Right renal cortex interstitium (tissue), 3 donors: Measurements from ENCODE around the gene DCLK1. TPM values are rescaled to one million over a fixed set of nuclear protein-coding genes. Genes with fewer than 3 reads are reported as not detected.

Experiments
- DNase-seq, 3 donors: peaks; one replicate each; pipeline ENCODE4 v3.0.0-alpha.2; 2013; ENCODE audit warnings: low read depth in 3 of 3, low spot score in 2 of 3
- polyA plus RNA-seq, 3 donors: library from polyadenylated mRNA; unstranded; fragments of 120-200 nt; gene quantifications; one replicate each; pipeline ENCODE4 v1.2.1, GENCODE V29; 2013; ENCODE audit not compliant: insufficient read length in 3 of 3

DCLK1 gene
- polyA plus RNA-seq, 3 donors, result 3.5 to 6.3 (median 4.4) TPM

DNA sequence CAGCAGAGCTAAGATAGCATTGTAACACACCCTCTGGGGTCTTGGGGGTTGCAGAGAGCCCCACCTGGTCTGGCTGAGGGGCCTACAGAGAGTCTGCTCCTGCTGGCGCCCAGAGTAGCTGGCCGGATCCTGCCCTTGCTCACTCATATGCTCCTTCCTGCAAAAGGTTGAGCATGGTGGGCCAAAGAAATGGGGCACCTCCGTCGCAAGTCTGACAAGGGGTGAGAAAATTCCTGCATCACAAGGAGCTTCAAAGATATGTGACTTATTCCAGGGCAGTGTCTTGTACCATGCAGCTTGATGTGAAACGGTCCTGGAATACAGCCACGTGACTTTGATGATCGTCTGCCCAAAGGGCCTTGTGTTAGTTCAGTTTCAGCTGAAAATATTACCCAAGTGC is 218.3 kb downstream of the DCLK1 start:
- DNase-seq, result no peak

DNA sequence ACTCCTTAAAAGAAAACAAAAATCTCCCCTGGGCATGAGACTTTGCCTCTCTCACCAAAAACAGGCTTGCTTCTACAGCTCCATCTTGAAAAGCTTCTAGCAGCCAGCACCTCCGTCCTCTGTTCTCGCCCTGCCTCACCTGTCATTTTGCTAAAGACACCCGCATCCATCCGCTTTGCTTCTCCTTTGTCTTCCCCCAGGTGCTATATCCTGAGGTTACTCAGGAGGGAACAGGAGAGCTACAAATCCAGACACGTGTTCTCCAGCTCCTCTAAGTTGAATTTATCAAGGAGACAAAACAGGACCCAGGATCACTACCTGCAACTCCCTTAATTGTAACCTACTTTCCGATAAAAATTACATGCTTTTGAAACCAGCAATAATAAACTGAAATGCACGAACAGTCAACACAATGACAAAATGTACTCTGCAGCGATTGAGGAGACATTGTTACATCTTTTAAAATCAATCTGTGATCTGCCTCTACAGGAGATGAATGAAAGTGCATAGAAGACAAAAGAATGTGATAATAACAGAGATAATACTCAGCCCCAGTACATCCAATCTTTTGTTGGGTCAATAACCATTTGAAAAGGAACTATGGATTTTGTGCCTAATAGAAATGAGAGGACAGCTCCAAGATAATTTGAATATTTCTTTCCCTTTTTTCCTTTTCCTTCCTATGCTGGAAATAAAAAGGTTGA is 221.2 kb downstream of the DCLK1 start:
- no peak for DNase-seq

DNA sequence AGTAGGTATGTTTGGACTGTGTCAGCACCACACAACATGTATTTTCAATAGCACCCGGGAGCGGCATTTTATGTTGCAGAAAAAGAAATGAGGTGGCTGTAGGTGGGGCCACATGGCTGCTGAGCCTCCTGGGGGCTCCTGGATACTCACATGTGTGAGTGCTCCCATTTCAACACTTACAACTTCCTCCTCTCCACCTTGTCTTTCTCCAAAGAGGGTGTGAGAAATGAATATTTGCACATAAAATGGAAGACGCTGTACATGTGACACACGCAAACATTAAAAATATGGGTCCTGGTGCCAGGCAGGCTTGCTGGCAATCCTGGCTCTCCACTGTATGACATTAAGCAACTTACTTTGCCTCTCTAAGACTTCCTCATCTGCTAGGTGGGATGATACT is 222.1 kb downstream of the DCLK1 start:
- no peak for DNase-seq

DNA sequence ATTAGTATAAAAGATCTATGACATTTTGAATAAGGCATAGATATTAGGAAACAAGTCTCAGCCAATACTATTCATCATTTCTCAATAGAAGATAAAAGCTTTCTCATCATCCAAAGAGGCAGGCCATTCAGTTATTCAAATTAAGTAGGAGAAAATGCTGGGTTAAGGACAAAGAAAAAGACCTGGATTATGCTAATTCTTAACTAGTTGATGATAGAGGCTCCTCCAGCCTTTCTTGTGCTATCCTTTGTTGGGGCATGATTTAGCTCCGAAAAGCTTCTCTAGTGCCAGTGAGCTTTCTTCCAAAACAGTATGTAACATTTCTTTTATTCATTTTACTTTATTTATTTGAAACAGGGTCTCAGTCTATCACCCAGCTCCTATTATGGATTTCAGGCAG is 223.0 kb downstream of the DCLK1 start:
- no peak for DNase-seq

DNA sequence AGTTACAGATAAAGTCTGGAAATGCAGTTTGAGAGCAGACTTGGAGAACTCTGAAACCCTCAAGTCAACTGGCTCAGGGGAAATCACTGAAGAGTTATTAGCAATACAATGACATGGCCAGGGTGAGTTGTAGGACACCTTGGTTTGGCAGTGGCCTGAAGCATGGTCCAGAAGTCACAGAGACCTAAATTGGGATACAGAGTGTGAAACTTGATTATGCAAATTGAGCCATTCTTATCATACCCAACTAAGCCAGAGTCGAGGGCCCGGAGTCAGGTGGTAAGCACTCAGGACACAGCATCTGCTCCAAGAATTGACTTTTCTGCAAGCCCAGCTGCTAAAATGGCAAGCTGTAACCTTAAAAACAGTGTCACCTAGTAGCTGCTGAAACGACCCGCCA is 224.5 kb downstream of the DCLK1 start:
- DNase-seq, result no peak

DNA sequence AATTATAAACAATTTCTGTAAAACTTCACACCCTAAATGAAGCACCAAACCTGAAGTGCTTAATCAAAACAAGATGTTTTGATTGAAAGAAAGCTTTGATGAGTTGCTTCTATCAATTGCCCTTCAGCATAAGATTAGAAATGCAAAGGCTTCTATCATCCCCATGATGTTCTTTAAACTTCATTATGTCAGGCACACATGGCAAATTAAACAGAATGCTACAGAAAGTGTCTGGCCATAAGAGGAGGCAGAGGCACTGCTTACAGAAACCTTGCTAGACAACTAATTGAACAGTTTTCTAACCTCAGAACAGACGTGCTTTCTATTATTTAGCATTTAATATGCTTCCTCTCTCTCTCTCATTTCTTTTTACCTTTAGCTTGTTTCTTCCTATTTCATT is 228.1 kb downstream of the DCLK1 start:
- DNase-seq, result no peak

DNA sequence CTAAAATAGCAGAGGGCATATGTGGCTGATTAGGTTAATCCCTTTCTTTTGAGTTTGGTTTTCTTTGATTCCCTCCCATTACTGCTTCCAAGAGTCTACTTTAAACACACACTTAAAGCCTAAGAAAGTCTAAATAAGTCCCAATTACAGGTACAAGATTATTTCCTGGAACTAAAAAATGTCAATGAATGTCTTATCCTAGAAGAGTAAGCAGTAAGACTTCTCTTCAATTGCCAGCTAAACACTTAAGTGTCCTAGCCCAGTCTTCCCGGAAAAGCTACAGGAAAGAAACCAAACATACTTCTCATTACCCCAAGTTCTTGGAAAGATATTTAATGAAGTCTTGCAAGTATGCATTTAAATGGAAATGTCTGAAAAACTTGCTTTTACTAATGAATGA is 233.1 kb downstream of the DCLK1 start:
- no peak for DNase-seq

DNA sequence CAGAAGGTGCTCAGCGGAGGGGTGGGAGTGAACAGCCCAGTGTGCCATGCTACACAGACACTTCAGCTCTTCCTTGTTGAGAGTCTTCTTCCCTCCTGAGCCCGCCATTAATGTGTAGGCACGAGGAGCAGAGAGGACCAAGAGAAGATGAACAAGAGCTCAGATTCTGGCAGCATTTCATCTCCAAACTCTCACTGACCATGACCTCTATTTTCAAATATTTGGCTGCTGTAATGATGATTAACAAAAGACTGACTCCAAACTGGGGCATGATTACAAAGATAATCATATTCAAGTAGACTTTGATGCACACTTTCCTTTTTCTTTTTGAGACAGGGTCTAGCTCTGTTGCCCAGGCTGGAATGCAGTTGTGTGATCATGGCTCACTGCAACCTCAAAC is 236.5 kb downstream of the DCLK1 start:
- no peak for DNase-seq

DNA sequence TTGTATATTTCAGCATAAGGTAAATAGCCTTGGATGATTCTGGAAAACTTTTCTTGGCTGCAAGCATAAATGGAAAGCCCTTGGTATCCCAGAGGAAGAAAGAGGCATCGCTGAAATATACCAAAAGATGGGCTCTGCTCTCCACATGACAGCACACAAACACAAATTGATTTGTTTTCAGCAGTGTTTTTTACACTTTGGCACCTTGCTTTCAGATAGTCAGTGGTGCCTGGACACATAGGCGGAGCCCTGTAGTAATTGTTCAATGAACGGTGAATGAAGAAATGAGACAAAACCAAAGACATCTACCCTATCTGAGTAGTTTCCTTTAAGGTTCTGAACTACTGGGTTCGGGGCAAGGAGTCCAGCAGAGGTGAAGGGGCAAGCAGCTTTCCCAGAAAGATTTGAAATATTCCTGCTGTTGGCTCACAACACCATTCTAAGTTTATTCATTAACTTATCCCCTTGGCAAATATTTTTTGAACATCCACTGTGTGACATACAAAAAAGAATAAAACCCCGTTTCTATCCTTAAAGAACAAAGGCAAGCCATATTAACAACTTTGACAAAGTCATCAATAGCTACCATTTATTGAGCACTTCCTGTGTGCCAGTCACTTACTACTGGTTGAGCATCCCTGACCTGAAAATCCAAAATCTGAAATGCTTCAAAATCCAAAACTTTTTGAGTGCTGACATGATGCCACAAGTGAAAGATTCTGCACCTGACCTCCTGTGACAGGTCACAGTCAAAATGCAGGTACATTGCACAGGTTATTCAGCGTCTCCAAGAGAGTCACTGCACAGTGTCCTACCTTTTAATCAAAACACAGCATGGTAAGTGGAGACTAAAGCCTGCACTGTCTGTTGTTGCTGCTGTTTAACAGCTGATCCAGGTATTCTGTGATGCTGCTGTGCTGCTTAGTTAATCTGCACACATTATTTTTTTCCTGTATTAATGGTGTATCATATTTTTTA is 238.1 kb downstream of the DCLK1 start:
- DNase-seq, result no peak

DNA sequence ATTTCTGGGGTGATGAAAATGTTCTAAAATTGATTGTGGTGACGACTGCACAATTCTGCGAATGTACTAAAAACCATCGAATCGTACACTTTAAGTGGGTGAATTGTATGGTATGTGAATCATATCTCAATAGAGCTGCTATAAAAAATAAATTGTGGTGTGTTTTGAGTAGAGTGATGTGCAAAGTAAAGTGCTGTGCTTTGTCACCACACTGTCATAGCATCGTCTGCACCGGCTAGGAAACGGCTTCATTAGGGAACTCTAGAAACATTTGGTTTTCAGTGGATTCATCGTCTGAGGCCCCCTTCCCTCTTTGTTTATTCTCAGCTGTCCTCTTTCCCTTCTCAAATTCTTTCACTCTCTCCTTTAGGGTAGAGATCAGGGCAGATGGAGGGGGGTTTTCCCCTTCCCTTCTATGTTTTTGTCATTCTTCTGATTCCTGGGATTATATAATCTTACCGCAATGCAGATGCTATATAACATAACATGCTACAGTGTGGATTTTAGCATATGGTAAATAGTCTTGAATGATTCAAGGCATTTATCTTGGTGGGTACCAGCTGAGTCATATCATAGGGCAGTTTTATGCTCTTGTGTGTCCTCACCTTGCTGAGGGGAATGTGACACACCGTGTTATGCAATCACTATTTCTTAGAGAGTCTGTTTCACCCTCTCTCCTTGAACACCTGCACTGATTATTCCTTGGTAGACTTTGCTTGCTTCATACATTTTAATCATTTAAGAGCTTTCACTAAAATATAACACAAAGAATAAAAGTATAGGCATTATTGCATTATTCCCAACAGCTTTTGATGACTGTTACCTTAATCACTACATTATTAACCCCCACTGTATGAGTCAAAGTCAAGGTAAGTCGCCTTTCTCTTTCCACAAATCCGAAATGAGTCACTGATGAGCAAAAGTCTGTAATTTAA is 239.4 kb downstream of the DCLK1 start:
- DNase-seq, result no peak

DNA sequence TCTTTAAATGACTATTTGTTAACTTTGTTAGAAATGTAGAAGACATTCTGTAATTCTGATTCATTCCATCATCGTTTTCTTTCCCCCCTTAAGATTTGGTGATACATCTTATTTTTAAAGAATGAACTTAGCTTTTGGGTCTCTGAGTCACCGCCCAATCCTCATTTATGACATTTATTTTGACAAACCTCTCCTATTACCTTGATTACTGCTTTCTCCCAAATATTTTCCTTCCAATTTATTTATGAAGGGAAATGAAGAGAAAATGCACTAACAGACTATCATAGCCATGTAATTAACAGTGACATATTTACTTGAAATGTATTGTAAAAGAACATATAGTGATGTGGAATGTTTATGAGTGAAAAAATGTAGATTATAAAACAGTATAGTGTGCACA is 241.6 kb downstream of the DCLK1 start:
- DNase-seq, result no peak

DNA sequence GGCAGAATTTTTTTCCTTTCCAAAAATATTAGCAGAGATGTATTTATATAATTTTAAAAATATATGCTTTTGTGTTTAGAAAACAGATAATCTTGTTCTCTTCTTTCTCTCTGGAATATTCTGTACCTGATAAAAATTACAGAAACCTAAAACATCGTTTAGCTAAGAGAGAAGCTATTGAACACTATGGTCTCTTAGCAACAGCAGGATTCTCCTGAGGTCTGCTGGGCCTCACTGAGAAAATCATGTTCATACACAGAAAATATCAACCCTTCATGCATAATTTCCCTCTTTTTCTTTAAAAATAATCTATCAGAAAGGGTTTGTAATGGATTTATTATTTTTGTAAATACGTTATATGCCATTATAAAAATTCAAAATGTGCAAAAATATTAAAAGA is 242.2 kb downstream of the DCLK1 start:
- DNase-seq, result no peak

DNA sequence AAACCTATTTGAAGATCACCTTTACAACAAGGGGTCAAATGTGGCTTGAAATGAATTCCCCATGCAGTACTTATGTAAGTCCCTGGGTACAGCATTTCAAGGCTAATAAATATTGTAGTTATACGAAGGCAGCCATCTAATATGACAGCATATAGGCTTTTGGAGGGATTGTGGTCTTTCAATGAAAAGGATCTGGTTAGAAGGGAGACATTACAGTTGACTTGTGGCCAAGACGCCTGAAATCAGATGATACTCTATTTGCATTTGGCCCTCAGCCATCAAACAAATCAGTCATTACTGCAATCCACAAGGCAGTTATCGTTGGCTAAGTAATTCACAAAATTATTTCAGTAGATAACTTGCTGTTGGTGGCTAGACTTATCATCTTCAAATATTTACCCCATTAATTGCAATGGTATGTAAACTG is 242.7 kb downstream of the DCLK1 start:
- DNase-seq, result no peak

DNA sequence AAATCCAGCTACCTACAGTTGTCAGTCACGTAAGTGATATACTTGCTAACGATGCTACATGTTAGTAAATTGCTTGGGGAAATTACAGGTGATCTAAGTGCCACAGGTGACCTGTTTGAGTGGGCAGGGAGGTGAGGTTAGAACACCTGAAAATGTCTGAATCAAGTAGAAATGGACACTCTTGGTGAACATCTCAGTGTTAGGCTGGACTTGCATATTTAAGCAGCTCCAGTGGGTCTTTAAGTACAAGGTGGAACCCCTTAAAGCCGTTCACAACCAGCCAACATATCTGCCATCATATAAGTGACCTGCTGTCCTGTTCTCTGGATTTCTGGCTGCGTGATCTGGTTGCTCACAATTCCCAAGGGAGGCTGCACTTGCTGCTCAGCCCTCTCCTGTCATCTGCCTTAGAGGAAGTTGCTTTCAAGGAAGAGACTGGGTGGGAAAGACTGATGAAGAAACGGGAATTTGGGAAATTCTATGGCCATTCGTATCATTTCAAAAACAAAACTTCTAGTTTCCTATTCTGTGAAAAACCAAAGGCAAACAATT is 244.0 kb downstream of the DCLK1 start:
- no peak for DNase-seq

DNA sequence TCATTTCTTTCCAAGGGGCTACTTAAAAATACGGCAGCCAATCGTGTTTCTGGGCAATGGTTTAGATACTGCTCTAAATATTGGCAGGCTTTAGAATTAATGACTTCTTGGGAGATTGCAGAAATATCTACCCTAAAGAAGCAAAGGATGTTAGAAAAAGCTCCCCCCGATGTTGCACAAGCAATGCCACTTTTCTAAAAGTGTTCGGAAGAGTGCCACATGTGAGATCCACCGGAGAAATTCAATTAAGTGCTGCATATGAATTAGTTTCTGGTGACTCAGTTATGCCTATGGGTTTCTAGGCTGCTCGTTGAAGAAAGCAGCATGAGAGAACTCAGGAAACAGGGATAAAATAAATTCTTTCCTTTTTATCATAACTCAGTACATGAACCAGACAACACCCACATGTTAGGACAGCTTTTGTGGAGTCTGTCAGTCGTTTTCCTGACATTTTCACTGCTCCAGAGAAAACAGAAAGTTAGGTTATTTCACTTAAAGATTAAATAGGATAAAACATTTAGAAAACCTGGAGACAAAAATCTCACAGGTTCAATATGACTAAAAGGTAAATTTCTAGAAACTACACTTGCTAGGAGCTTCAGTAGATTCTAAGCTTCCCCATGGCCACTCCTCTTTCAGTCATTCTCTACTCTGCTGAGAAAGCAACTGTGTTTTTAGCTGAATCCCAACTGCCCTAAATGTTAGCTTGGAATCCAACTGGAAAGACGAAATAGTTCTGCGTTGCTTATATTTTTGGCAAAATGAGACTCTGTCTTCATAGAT is 244.7 kb downstream of the DCLK1 start:
- DNase-seq, result no peak

DNA sequence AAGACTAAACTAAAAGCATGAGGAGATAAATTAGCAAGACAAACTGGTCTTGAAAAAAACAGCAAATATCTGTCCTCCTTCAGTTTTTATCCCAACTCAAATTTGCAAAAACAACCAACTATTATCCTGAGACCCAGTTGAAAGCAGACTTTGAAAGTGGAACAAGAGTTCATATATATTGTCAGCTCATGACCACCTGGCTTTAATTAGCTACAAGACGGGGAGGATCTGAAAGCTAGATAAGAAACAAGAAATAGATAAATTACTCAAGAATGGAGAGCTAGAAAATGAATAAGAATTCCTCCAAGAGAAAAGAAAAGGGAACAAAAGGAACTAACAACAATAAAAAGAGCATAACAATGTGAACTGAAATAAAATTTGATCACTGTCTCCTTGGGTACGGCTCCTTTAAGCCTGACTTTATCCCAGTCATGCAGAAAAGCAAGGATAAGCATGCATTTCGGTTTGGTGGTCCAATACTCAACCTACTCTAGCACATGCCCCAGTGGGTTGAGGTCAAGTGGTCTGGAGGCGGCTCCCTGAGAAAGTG is 246.9 kb downstream of the DCLK1 start:
- DNase-seq, result no peak

DNA sequence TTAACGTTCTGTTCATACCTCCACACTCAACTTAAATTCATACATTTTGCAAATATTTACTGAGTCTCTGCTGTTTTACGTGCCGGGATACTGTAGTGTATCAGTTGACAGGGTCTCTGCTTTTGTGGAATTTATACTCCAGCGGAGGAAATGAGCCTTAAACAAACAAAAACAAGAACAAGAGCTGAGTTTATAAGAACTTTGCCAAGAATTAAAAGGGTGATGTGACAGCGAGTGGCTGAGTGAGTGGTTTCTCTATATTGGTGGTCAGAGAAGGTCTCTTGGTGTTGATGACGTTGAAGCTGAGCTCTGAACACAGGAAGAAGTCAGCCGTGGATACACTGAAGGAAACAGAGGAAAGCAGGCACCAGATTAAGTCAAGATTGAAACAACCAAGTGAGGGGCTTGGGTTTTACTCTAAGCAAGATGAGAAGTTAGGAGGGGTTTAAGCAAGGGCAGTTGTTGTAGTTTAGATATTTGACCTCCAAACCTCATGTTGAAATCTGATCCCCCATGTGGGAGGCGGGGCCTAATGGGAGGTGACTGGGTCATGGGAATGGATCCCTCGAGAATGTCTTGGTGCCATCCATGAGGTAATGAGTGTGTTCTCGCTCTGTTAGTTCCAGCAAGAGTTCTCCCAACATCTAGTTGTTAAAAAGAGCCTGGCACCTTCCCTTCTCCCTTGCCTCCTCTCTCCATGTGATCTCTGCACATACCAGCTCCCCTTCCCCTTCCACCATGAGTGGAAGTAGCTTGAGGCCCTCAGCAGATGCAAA is 248.3 kb downstream of the DCLK1 start:
- peak in 1 of 3 donors; percentile 40 for DNase-seq

DNA sequence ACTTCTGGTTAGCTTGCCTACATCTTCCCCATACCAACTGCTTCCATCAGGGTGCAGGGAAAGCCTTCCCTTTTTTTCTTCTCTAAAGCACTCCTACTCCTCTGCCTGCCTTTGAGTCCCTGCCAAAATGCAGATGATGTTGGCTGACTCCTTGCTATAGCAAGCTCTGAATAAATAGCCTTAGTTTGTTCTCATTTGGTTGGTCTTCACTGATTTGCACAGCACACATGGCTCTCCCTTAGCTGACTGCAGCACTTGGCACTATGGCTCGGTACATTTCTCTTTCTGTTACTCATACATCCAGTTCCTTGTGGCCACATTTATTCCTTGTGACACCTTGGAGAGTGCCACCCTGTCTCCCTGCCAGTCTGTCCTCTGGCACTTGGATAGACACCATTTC is 249.8 kb downstream of the DCLK1 start:
- DNase-seq, result no peak

DNA sequence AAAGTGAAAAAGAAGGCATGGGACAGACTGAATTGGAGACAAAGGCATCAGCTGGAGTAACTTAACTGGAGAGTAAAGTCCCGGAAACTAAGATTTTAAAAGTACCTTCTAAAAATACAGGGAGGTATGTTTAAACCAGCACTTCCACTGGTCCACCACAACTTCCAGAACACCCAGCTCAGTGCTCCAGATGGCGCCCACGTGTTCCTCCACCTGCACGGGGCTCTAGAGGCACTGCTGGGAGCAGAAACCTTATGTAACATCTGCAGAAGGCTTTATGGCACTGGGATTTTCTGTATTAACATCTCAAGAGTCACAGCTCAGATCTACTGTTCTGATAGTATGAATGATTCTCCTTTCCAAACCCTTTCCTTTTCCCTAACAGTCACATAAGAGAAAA is 252.1 kb downstream of the DCLK1 start:
- no peak for DNase-seq
